Measurements from ENCODE around the gene TOR4A. TPM values are rescaled to one million over a fixed set of nuclear protein-coding genes. Genes with fewer than 3 reads are reported as not detected.

Gene TOR4A
- total RNA-seq, 1 experiment from 2014 or later: 37.1 TPM

DNA sequence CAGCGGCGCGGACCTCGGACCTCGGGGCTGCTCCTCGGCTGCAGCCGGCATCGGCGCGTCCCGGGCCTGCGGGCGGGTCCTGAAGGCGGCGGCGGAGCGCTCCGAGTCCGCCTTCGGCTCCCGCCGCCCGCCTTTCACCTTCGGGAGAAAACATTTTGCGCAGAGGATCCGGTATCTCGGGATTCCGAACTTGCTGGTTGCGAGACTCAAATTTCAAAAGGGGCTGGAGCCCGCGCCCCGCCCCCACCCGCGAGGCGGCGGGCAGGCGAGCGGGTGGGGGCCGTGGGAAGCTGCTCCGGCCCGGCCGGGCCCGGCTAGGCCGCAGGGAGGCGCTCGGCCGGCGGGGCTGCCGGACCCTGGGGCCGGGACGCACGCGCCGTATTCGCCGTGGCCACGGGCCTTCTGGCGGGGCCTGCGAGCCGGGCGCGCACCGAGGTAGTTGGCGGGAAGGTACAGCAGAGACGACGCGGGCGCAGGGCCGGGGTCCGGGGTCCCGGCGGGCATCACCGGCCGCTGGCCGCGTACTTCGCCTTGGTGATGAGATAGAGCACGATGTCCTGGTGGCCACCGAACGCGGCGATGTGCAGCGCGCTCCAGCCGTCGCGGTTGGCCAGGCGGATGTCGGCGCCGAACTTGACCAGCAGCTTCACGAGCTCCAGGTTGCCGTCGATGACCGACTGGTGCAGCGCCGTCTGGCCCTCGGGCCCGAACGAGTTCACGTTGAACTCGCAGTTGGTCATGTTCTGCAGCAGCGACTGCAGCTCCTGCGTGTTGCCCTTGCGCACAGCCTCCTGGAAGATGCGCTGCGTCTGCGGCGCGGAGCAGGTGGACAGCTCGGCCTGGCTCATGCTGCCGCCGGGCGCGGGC is 23.8 kb downstream of the TOR4A start:
- BruUV-seq (replicated peaks): no TSS peak
- POLR2A ChIA-PET: interaction anchor here (0.7 kb wide), 1 partner anchor 266 kb away, joined by 3 read pairs; no protein-coding TSS in a partner anchor
- CTCF ChIA-PET: interaction anchor here (1.2 to 2.0 kb wide), 2 partner anchors 14 to 107 kb away, joined by 4 to 7 read pairs; no protein-coding TSS in a partner anchor
- in situ Hi-C loops (cut with HindIII; ENCODE audit: low pct_unique_long_range_greater_than_20kb, low sequenced_read_pairs) (no loop called here), intact Hi-C loops (cut with micrococcal nuclease; ENCODE audit: unreplicated experiment) (no loop called here)
- TF ChIP-seq, protein P1, sequence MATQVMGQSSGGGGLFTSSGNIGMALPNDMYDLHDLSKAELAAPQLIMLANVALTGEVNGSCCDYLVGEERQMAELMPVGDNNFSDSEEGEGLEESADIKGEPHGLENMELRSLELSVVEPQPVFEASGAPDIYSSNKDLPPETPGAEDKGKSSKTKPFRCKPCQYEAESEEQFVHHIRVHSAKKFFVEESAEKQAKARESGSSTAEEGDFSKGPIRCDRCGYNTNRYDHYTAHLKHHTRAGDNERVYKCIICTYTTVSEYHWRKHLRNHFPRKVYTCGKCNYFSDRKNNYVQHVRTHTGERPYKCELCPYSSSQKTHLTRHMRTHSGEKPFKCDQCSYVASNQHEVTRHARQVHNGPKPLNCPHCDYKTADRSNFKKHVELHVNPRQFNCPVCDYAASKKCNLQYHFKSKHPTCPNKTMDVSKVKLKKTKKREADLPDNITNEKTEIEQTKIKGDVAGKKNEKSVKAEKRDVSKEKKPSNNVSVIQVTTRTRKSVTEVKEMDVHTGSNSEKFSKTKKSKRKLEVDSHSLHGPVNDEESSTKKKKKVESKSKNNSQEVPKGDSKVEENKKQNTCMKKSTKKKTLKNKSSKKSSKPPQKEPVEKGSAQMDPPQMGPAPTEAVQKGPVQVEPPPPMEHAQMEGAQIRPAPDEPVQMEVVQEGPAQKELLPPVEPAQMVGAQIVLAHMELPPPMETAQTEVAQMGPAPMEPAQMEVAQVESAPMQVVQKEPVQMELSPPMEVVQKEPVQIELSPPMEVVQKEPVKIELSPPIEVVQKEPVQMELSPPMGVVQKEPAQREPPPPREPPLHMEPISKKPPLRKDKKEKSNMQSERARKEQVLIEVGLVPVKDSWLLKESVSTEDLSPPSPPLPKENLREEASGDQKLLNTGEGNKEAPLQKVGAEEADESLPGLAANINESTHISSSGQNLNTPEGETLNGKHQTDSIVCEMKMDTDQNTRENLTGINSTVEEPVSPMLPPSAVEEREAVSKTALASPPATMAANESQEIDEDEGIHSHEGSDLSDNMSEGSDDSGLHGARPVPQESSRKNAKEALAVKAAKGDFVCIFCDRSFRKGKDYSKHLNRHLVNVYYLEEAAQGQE (IDR thresholded peaks at IDR 0.05; ENCODE audit: insufficient read depth in 1 of 2, low read depth in 2 of 2, low read length in 1 of 2): no peak
- peak; percentile 44; the same call in 1 of the 2 replicates for TF ChIP-seq TCF7L2 (IDR thresholded peaks at IDR 0.05; ENCODE audit: low read depth, low read length)
- peak; percentile 58; the same call in 1 of the 2 replicates for TF ChIP-seq SIN3A (IDR thresholded peaks at IDR 0.05; ENCODE audit: borderline replicate concordance, insufficient read depth, low read depth, low read length)
- TF ChIP-seq, protein P2, sequence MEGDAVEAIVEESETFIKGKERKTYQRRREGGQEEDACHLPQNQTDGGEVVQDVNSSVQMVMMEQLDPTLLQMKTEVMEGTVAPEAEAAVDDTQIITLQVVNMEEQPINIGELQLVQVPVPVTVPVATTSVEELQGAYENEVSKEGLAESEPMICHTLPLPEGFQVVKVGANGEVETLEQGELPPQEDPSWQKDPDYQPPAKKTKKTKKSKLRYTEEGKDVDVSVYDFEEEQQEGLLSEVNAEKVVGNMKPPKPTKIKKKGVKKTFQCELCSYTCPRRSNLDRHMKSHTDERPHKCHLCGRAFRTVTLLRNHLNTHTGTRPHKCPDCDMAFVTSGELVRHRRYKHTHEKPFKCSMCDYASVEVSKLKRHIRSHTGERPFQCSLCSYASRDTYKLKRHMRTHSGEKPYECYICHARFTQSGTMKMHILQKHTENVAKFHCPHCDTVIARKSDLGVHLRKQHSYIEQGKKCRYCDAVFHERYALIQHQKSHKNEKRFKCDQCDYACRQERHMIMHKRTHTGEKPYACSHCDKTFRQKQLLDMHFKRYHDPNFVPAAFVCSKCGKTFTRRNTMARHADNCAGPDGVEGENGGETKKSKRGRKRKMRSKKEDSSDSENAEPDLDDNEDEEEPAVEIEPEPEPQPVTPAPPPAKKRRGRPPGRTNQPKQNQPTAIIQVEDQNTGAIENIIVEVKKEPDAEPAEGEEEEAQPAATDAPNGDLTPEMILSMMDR (IDR thresholded peaks at IDR 0.05): peak; percentile 81
- peak; percentile 30; the same call in 1 of the 2 replicates for TF ChIP-seq POLR2AphosphoS5 (IDR thresholded peaks at IDR 0.05; ENCODE audit: low read depth, low read length)
- H3K27ac ChIP-seq (ENCODE audit: low read length): peak overlapping the region; percentile 25; the same call in 1 of the 2 replicates
- H3K4me1 ChIP-seq (ENCODE audit: control insufficient read depth, insufficient read depth, low read length): peaks cover 65% of the 10 kb centered on the region
- H3K36me3 ChIP-seq (ENCODE audit: control insufficient read depth, insufficient read depth, low read length): no peaks in the 10 kb centered on the region
- H3K4me3 ChIP-seq (ENCODE audit: low read depth in 2 of 2, low read length in 2 of 2): peak overlapping the region; percentile 54 to 74
- ATAC-seq: peak; percentile 23
- no peak for DNase-seq (ENCODE audit: low read depth, low spot score)
- H3K9me3 ChIP-seq (ENCODE audit: control insufficient read depth, insufficient read depth, low read depth, low read length): no peaks in the 10 kb centered on the region
- H3K27me3 ChIP-seq (ENCODE audit: control insufficient read depth, insufficient read depth, low read length): no peaks in the 10 kb centered on the region

DNA sequence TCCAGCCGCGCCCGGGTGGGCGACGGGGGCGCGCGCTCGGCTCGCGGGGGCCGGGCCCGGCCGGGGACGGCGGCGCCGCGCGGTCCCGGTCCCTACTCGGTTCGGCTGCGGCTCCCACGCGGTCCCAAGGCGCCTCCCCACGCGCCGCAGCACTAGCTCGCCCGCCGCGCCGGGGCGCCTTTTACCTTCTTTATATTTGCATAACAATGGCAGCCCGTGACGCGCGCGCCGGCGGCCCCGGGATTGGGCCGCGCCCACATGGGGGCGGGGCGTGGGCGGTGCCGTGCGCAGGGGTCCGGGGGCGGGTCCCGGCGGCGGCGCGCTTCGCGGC is 24.6 kb downstream of the TOR4A start, which contains the start of gene NRARP:
Gene NRARP (minus strand): TSS at position 154 of the 331 bp plus-strand sequence. CDS start 343 bp downstream, outside the sequence.
- peak within 1 kb of the TSS; percentile 78 for H3K27ac ChIP-seq (ENCODE audit: low read length)
- DNase-seq (ENCODE audit: low read depth, low spot score) (no peak), ATAC-seq (peak; percentile 60)
- intact Hi-C loops (cut with micrococcal nuclease; ENCODE audit: unreplicated experiment): no loop called here
- CTCF ChIA-PET: interaction anchor here (0.5 to 2.0 kb wide), 5 partner anchors 14 to 121 kb away, joined by 3 to 7 read pairs (median 4); partner anchors contain the start of genes EXD3 and NOXA1
- peaks cover 65% of the 10 kb centered on the region for H3K4me1 ChIP-seq (ENCODE audit: control insufficient read depth, insufficient read depth, low read length)
- POLR2A ChIA-PET: no interaction called here
- no TSS peak for BruUV-seq (replicated peaks)
- H3K36me3 ChIP-seq (ENCODE audit: control insufficient read depth, insufficient read depth, low read length): no peaks in the 10 kb centered on the region
- H3K27me3 ChIP-seq (ENCODE audit: control insufficient read depth, insufficient read depth, low read length): no peaks in the 10 kb centered on the region
- in situ Hi-C loops (cut with HindIII; ENCODE audit: low pct_unique_long_range_greater_than_20kb, low sequenced_read_pairs): no loop called here
- TF ChIP-seq POLR2AphosphoS5 (IDR thresholded peaks at IDR 0.05; ENCODE audit: low read depth, low read length): peak; percentile 90
- no peak for TF ChIP-seq SIN3A (IDR thresholded peaks at IDR 0.05; ENCODE audit: borderline replicate concordance, insufficient read depth, low read depth, low read length)
- H3K9me3 ChIP-seq (ENCODE audit: control insufficient read depth, insufficient read depth, low read depth, low read length): no peaks in the 10 kb centered on the region
- peak within 1 kb of the TSS; percentile 54 to 74 for H3K4me3 ChIP-seq (ENCODE audit: low read depth in 2 of 2, low read length in 2 of 2)
